Spleen (tissue), 11 donors: ENCODE measurements around the gene TRERF1. TPM values are rescaled to one million over a fixed set of nuclear protein-coding genes. Genes with fewer than 3 reads are reported as not detected.

Experiments used
- DNase-seq: peaks from one replicate; pipeline ENCODE4 v3.0.0-alpha.2; 2020
- H3K27ac ChIP-seq, 8 donors: fragments of 200-600 bp; sonication (generic) in 7 of 8; 1 replicate in 4 of 8; 2 replicates in 4 of 8; pipeline versions ENCODE4 v1.5.0 to v1.8.0; 2016 to 2021; ENCODE audit warnings: inconsistent platforms in 4 of 8, mild to moderate bottlenecking in 4 of 8, moderate library complexity in 1 of 8
- H3K27me3 ChIP-seq, 7 donors: fragments of 200-600 bp; sonication (generic) in 6 of 7; replicated peaks in 1 of 7; 1 replicate in 4 of 7; 2 replicates in 3 of 7; pipeline versions ENCODE4 v1.5.0 to v1.8.0; 2016 to 2021; ENCODE audit warnings: inconsistent platforms in 3 of 7, mild to moderate bottlenecking in 1 of 7
- H3K36me3 ChIP-seq, 6 donors: fragments of 200-600 bp; sonication (generic) in 5 of 6; 1 replicate in 4 of 6; 2 replicates in 2 of 6; pipeline versions ENCODE4 v1.5.0 to v1.8.0; 2016 to 2021; ENCODE audit warnings: inconsistent platforms in 2 of 6
- H3K4me1 ChIP-seq, 6 donors: fragments of 200-600 bp; sonication (generic) in 5 of 6; 1 replicate in 3 of 6; 2 replicates in 3 of 6; pipeline versions ENCODE4 v1.5.0 to v1.8.0; 2016 to 2021; ENCODE audit warnings: inconsistent platforms in 3 of 6
- H3K4me3 ChIP-seq, 8 donors: fragments of 200-600 bp; sonication (generic) in 7 of 8; 1 replicate in 4 of 8; 2 replicates in 4 of 8; pipeline versions ENCODE4 v1.5.0 to v1.8.0; 2016 to 2021; ENCODE audit warnings: inconsistent platforms in 4 of 8, mild to moderate bottlenecking in 4 of 8, moderate library complexity in 2 of 8
- H3K9me3 ChIP-seq, 8 donors: fragments of 200-600 bp; sonication (generic) in 7 of 8; 1 replicate in 4 of 8; 2 replicates in 4 of 8; pipeline versions ENCODE4 v1.5.0 to v1.8.0; 2016 to 2021; ENCODE audit warnings: inconsistent platforms in 4 of 8
- CTCF ChIP-seq, 11 experiments: fragments of 200-600 bp in 7 of 11; fragments of 450-650 bp in 4 of 11; sonication (generic) in 4 of 11; IDR thresholded peaks in 8 of 11; conservative IDR thresholded peaks in 3 of 11; 1 replicate in 7 of 11; 2 replicates in 4 of 11; pipeline versions ENCODE4 v1.4.0 to v1.8.0; 2016 to 2021; ENCODE audit warnings: antibody characterized with exemption in 11 of 11, inconsistent platforms in 4 of 11, mild to moderate bottlenecking in 1 of 11
- POLR2A ChIP-seq, 3 donors: fragments of 450-650 bp; IDR thresholded peaks; one replicate each; pipeline ENCODE4 v1.5.1; 2017; ENCODE audit warnings: antibody characterized with exemption in 3 of 3, mild to moderate bottlenecking in 1 of 3
- POLR2AphosphoS5 ChIP-seq, 3 donors: sonication (generic); formaldehyde crosslinking; IDR thresholded peaks; one replicate each; pipeline ENCODE4 v1.5.1; 2017; ENCODE audit warnings: antibody characterized with exemption in 3 of 3
- WGBS, 5 donors: extraction: QIAGEN DNeasy Blood & Tissue Kit in 3 of 5; methylation state at CpG; one replicate each; pipeline versions ENCODE4 v1.1.5 to v1.1.7; 2013 to 2018; 5-methylcytosine and 5-hydroxymethylcytosine counted together
- intact Hi-C: fragments of 100-400 bp; cut with DNase I; formaldehyde crosslinking; loops from one replicate; pipeline ENCODE4 v1.15.0; 2023; ENCODE audit warnings: low total_unique reads
- polyA plus RNA-seq, 3 donors: library from polyadenylated mRNA; stranded (reverse); fragments of 200-250 nt; gene quantifications; one replicate each; pipeline ENCODE4 v1.2.1, GENCODE V29; 2013
- total RNA-seq, 7 donors: library from RNA; depleted of rRNA in 3 of 7; stranded (reverse); fragments of >200 nt in 3 of 7; fragmentation: NEBNext Ultra II Directional in 4 of 7; extraction: Animal tissue kit (Norgen Biotek cat#: 25700) in 4 of 7; gene quantifications; one replicate each; pipeline versions ENCODE4 v1.1.0 to v1.2.1, GENCODE V29; 2016 to 2021
- donor health status: healthy with polysubstance abuse.
- donor health status: DM: no; HTN: no; CAD: no; lungs with moderate emphysema.
- donor health status: DM: no; HTN: no; CAD: no.
- donor health status: Bipolar disorder and iron deficiency.
- donor health status: healthy.
- donor health status: DM: no; HTN: no; CAD: no.
- donor health status: DM: yes; HTN: yes; CAD: no.

The TRERF1 gene
- total and polyA plus RNA-seq, 10 donors = 1.5 to 16.9 (median 12.4) TPM

- Histone ChIP-seq H3K27me3 (no peaks in the 10 kb centered on the region), H3K4me1 (peaks cover 0 to 8% (median 6%) of the 10 kb centered on the region in 6 donors), H3K27ac (no peak overlapping the region), H3K4me3 (no peak overlapping the region), H3K9me3 (no peaks in the 10 kb centered on the region), H3K36me3 (peaks cover 0 to 76% (median 15%) of the 10 kb centered on the region in 6 donors)
- intact Hi-C loops = no loop called here
- TF ChIP-seq POLR2AphosphoS5 (IDR thresholded peaks at IDR 0.05) (no peak), CTCF (IDR thresholded peaks at IDR 0.05 in 8 of 11, conservative IDR thresholded peaks at IDR 0.05 in 3 of 11) (no peak), POLR2A (IDR thresholded peaks at IDR 0.05) (no peak)
- DNase-seq = no peak
- 92 to 98% (median 94%) methylated on average over 3 of the region's 3 CpGs for WGBS, 5 donors
These were observed 219.7 kb downstream of the TRERF1 start for GRCh38 chr6:42232035-42232434.

- no peaks in the 10 kb centered on the region for H3K27me3 ChIP-seq
- intact Hi-C loops = no loop called here
- WGBS, 5 donors = 81 to 87% (median 83%) methylated on average over 8 of the region's 8 CpGs
These were observed 221.1 kb downstream of the TRERF1 start for GRCh38 chr6:42230345-42231321.

GRCh38 chr6:42229506-42230119 is 222.1 kb downstream of the TRERF1 start:
- intact Hi-C loops = no loop called here
- Histone ChIP-seq H3K27me3 (no peaks in the 10 kb centered on the region), H3K4me3 (no peak overlapping the region), H3K27ac (no peak overlapping the region), H3K4me1 (peaks cover 0 to 3% (median 0%) of the 10 kb centered on the region in 6 donors), H3K36me3 (peaks cover 0 to 63% (median 15%) of the 10 kb centered on the region in 6 donors), H3K9me3 (no peaks in the 10 kb centered on the region)
- TF ChIP-seq POLR2A (IDR thresholded peaks at IDR 0.05) (no peak), POLR2AphosphoS5 (IDR thresholded peaks at IDR 0.05) (no peak), CTCF (IDR thresholded peaks at IDR 0.05 in 8 of 11, conservative IDR thresholded peaks at IDR 0.05 in 3 of 11) (no peak)
- 64 to 80% (median 78%) methylated on average over 6 of the region's 6 CpGs for WGBS, 5 donors
- DNase-seq = no peak

More at GRCh38 chr6:42230345-42231321, 221.1 kb downstream of the TRERF1 start:
- H3K4me3 ChIP-seq = no peak overlapping the region
- H3K9me3 ChIP-seq = no peaks in the 10 kb centered on the region
- no peak overlapping the region for H3K27ac ChIP-seq
- no peak for TF ChIP-seq POLR2A (IDR thresholded peaks at IDR 0.05)
- no peak for TF ChIP-seq POLR2AphosphoS5 (IDR thresholded peaks at IDR 0.05)
- TF ChIP-seq CTCF (IDR thresholded peaks at IDR 0.05 in 8 of 11, conservative IDR thresholded peaks at IDR 0.05 in 3 of 11) = no peak
- DNase-seq = no peak
- H3K4me1 ChIP-seq = peaks cover 0 to under 1% (median 0%) of the 10 kb centered on the region in 6 donors
- H3K36me3 ChIP-seq = peaks cover 0 to 70% (median 15%) of the 10 kb centered on the region in 6 donors

- Histone ChIP-seq H3K4me3 (no peak overlapping the region), H3K9me3 (no peaks in the 10 kb centered on the region), H3K4me1 (peaks cover 0 to 3% (median 0%) of the 10 kb centered on the region in 6 donors), H3K27ac (no peak overlapping the region), H3K27me3 (no peaks in the 10 kb centered on the region), H3K36me3 (peaks cover 0 to 63% (median 15%) of the 10 kb centered on the region in 6 donors)
- TF ChIP-seq CTCF (IDR thresholded peaks at IDR 0.05 in 8 of 11, conservative IDR thresholded peaks at IDR 0.05 in 3 of 11) (no peak), POLR2A (IDR thresholded peaks at IDR 0.05) (no peak), POLR2AphosphoS5 (IDR thresholded peaks at IDR 0.05) (no peak)
- intact Hi-C loops = no loop called here
- no peak for DNase-seq
- WGBS, 5 donors = 86 to 96% (median 91%) methylated on average over 15 of the region's 15 CpGs
These were observed 223.4 kb downstream of the TRERF1 start for GRCh38 chr6:42228305-42228704.
